H1 (cell line): ENCODE results near the gene ESR1. TPM values are rescaled to one million over a fixed set of nuclear protein-coding genes. Genes with fewer than 3 reads are reported as not detected.

Experiments used
- CTCF ChIA-PET: fragments of 300-600 bp; sonication (Branson Sonifier 250); formaldehyde crosslinking; loops from one replicate; lab custom pipeline; 2021; ENCODE audit not compliant: partially characterized antibody; lab: Charles Lee
- POLR2A ChIA-PET: fragments of 300-600 bp; sonication (Branson Sonifier 250); formaldehyde crosslinking; loops from one replicate; lab custom pipeline; 2021; ENCODE audit warnings: inconsistent platforms; ENCODE audit not compliant: partially characterized antibody; lab: Charles Lee
- DNase-seq, 2 experiments: peaks; one replicate each; pipeline versions ENCODE4 v3.0.0 to v3.0.0-alpha.2; 2010 to 2022; ENCODE audit warnings: low spot score in 2 of 2, low read depth in 1 of 2, mixed read lengths in 1 of 2
- FAIRE-seq: peaks from 2 replicates; lab custom pipeline; 2011; peaks lifted over from hg19 to GRCh38; lab: Jason Lieb, UNC
- H2AFZ ChIP-seq: 2 replicates; pipeline ENCODE4 v1.8.1; 2012; ENCODE audit warnings: low read length, inconsistent platforms
- H2AK5ac ChIP-seq: 2 replicates; pipeline ENCODE4 v1.6.1; 2013; ENCODE audit warnings: low read depth, low read length
- H2BK120ac ChIP-seq: replicated peaks from 2 replicates; pipeline ENCODE3; 2013; ENCODE audit warnings: low read depth, low read length, inconsistent platforms
- H2BK12ac ChIP-seq: 2 replicates; pipeline ENCODE4 v1.6.1; 2013; ENCODE audit warnings: low read depth, low read length
- H2BK15ac ChIP-seq: 2 replicates; pipeline ENCODE4 v1.6.1; 2013; ENCODE audit warnings: low read length
- H2BK20ac ChIP-seq: 2 replicates; pipeline ENCODE4 v1.6.1; 2013; ENCODE audit warnings: low read length
- H2BK5ac ChIP-seq: 2 replicates; pipeline ENCODE4 v1.6.1; 2013; ENCODE audit warnings: low read depth, low read length
- H3K14ac ChIP-seq: 2 replicates; pipeline ENCODE4 v1.6.1; 2013; ENCODE audit warnings: inconsistent platforms; ENCODE audit not compliant: insufficient read length
- H3K18ac ChIP-seq: 2 replicates; pipeline ENCODE4 v1.6.1; 2013; ENCODE audit warnings: low read length; ENCODE audit errors: extremely low read depth
- H3K23ac ChIP-seq: 2 replicates; pipeline ENCODE4 v1.6.1; 2013; ENCODE audit warnings: inconsistent platforms; ENCODE audit not compliant: insufficient read length
- H3K23me2 ChIP-seq: 2 replicates; pipeline ENCODE4 v1.6.1; 2013; ENCODE audit warnings: low read depth, low read length
- H3K27ac ChIP-seq: 2 replicates; pipeline ENCODE4 v1.6.1; 2011; ENCODE audit warnings: low read depth, low read length, inconsistent platforms
- H3K27me3 ChIP-seq, 4 experiments: replicated peaks in 1 of 4; 1 replicate in 1 of 4; 2 replicates in 3 of 4; pipeline versions ENCODE4 v1.6.1 to v1.8.1; 2011 to 2013; ENCODE audit warnings: low read length in 3 of 4, mild to moderate bottlenecking in 3 of 4, inconsistent platforms in 2 of 4, mixed read lengths in 2 of 4, moderate library complexity in 1 of 4; ENCODE audit not compliant: control insufficient read depth in 3 of 4, insufficient read depth in 3 of 4; ENCODE audit errors: extremely low read depth in 1 of 4
- H3K36me3 ChIP-seq, 4 experiments: 2 replicates each; pipeline versions ENCODE4 v1.6.1 to v1.8.1; 2011 to 2013; ENCODE audit warnings: mild to moderate bottlenecking in 4 of 4, low read length in 3 of 4, moderate library complexity in 2 of 4, control low read depth in 1 of 4, inconsistent platforms in 1 of 4; ENCODE audit not compliant: insufficient read depth in 4 of 4, control insufficient read depth in 2 of 4
- H3K4ac ChIP-seq: replicated peaks from 2 replicates; pipeline ENCODE3; 2013; ENCODE audit warnings: low read length, low read depth, mixed read lengths, inconsistent platforms; ENCODE audit not compliant: insufficient read length
- H3K4me1 ChIP-seq, 4 experiments: replicated peaks in 1 of 4; 1 replicate in 1 of 4; 2 replicates in 3 of 4; pipeline versions ENCODE4 v1.6.1 to v1.8.1; 2011 to 2013; ENCODE audit warnings: low read length in 3 of 4, inconsistent platforms in 2 of 4, mixed read lengths in 1 of 4; ENCODE audit not compliant: insufficient read depth in 4 of 4, control insufficient read depth in 3 of 4
- H3K4me2 ChIP-seq, 2 experiments: 2 replicates each; pipeline versions ENCODE4 v1.6.1 to v1.8.1; 2011 to 2013; ENCODE audit warnings: low read depth in 2 of 2, low read length in 2 of 2, control low read depth in 1 of 2, inconsistent platforms in 1 of 2, mild to moderate bottlenecking in 1 of 2; ENCODE audit not compliant: insufficient read depth in 1 of 2
- H3K4me3 ChIP-seq, 4 experiments: fragments of 200-600, 300-600 bp in 1 of 4; sonication (generic), shearing (Covaris generic), sonication (Bioruptor Twin) in 1 of 4; 2 replicates each; pipeline versions ENCODE4 v1.5.1 to v1.8.1; 2011 to 2016; ENCODE audit warnings: low read length in 4 of 4, low read depth in 3 of 4, control low read depth in 2 of 4, inconsistent platforms in 2 of 4, mild to moderate bottlenecking in 2 of 4, mixed read lengths in 1 of 4, moderate library complexity in 1 of 4; ENCODE audit not compliant: insufficient read depth in 2 of 4; ENCODE audit errors: extremely low read depth in 1 of 4
- H3K56ac ChIP-seq: replicated peaks from 2 replicates; pipeline ENCODE3; 2013; ENCODE audit warnings: low read depth, mild to moderate bottlenecking, mixed read lengths, low read length, inconsistent platforms; ENCODE audit not compliant: insufficient read length
- H3K79me1 ChIP-seq: 2 replicates; pipeline ENCODE4 v1.6.1; 2013; ENCODE audit warnings: low read depth, low read length, control low read depth
- H3K79me2 ChIP-seq, 2 experiments: 2 replicates each; pipeline versions ENCODE4 v1.6.1 to v1.8.1; 2012 to 2013; ENCODE audit warnings: low read length in 2 of 2, mild to moderate bottlenecking in 2 of 2, inconsistent platforms in 1 of 2; ENCODE audit not compliant: insufficient read depth in 2 of 2, control insufficient read depth in 1 of 2
- H3K9ac ChIP-seq, 4 experiments: replicated peaks in 1 of 4; 1 replicate in 1 of 4; 2 replicates in 3 of 4; pipeline versions ENCODE4 v1.6.1 to v1.8.1; 2011 to 2013; ENCODE audit warnings: low read depth in 3 of 4, low read length in 3 of 4, control low read depth in 2 of 4, mild to moderate bottlenecking in 2 of 4, moderate library complexity in 2 of 4, inconsistent platforms in 1 of 4; ENCODE audit errors: extremely low read depth in 1 of 4
- H3K9me3 ChIP-seq, 2 experiments: 2 replicates each; pipeline versions ENCODE4 v1.6.1 to v1.8.1; 2012 to 2013; ENCODE audit warnings: mild to moderate bottlenecking in 2 of 2, moderate library complexity in 2 of 2, control low read depth in 1 of 2, inconsistent platforms in 1 of 2, low read depth in 1 of 2, low read length in 1 of 2, mixed read lengths in 1 of 2; ENCODE audit not compliant: insufficient read depth in 2 of 2
- H4K20me1 ChIP-seq, 2 experiments: replicated peaks in 1 of 2; 2 replicates each; pipeline versions ENCODE3 to v1.8.1; 2011 to 2013; ENCODE audit warnings: inconsistent platforms in 2 of 2, low read length in 2 of 2, mild to moderate bottlenecking in 1 of 2; ENCODE audit not compliant: insufficient read depth in 2 of 2, control insufficient read depth in 1 of 2
- H4K5ac ChIP-seq: 2 replicates; pipeline ENCODE4 v1.6.1; 2013; ENCODE audit warnings: low read length, low read depth, mixed read lengths, inconsistent platforms; ENCODE audit not compliant: insufficient read length
- H4K8ac ChIP-seq: 2 replicates; pipeline ENCODE4 v1.8.0; 2013; ENCODE audit warnings: mild to moderate bottlenecking, moderate library complexity, low read length, inconsistent platforms; ENCODE audit not compliant: insufficient read depth; ENCODE audit errors: extremely low read depth
- H4K91ac ChIP-seq: replicated peaks from 2 replicates; pipeline ENCODE3; 2013; ENCODE audit warnings: low read length, mixed read lengths, inconsistent platforms; ENCODE audit not compliant: insufficient read length
- POLR2A ChIP-seq, 2 experiments: IDR thresholded peaks; 1 replicate in 1 of 2; 2 replicates in 1 of 2; pipeline ENCODE4 v1.6.1; 2011; ENCODE audit warnings: low read depth in 2 of 2, low read length in 2 of 2, mild to moderate bottlenecking in 2 of 2; ENCODE audit errors: control extremely low read depth in 1 of 2
- USF2 ChIP-seq: IDR thresholded peaks from 2 replicates; pipeline ENCODE4 v1.6.1; 2011; ENCODE audit warnings: low read length, improper control_type of control experiment
- WGBS, 2 experiments: shearing (Covaris generic) in 1 of 2; methylation state at CpG; one replicate each; pipeline versions ENCODE4 v1.1.6 to v1.1.7; 2013 to 2015; ENCODE audit warnings: low lambda C conversion rate in 2 of 2, mixed read lengths in 2 of 2, inconsistent platforms in 1 of 2, low coverage in 1 of 2, missing lambda C conversion rate in 1 of 2; ENCODE audit not compliant: insufficient replicate concordance in 2 of 2, insufficient coverage in 1 of 2, insufficient read length in 1 of 2; ENCODE audit errors: extremely low coverage in 1 of 2, missing lambda C conversion rate in 1 of 2; 5-methylcytosine and 5-hydroxymethylcytosine counted together
- polyA plus RNA-seq, 7 experiments: library from polyadenylated mRNA; depleted of rRNA in 3 of 7; stranded (reverse) in 5 of 7; unstranded in 2 of 7; fragments of >200 nt in 5 of 7; fragments of 200-250 nt in 2 of 7; gene quantifications; 1 replicate in 5 of 7; 2 replicates in 1 of 7; 4 replicates in 1 of 7; pipeline versions ENCODE4 v1.2.1 to v1.2.3, GENCODE V29; 2011 to 2013; ENCODE audit warnings: missing spikeins in 2 of 7, mixed read lengths in 2 of 7
- total RNA-seq: library from RNA; stranded (reverse); fragmentation: NEBNext Ultra II Directional; extraction: Animal tissue kit (Norgen Biotek cat#: 25700); gene quantifications from 2 replicates; pipeline ENCODE4 v1.2.1, GENCODE V29; 2021

ESR1 gene
- total and polyA plus RNA-seq, 2 of the 8 experiments (the other 6 are each of a cell fraction or from before 2014, with no cell fraction given) = 0.03 to 0.17 TPM

- Histone ChIP-seq H2BK5ac (no peak overlapping the region), H2BK15ac (no peak overlapping the region), H3K23me2 (no peaks in the 10 kb centered on the region), H3K4ac (no peak overlapping the region), H2BK120ac (no peak overlapping the region), H3K18ac (no peak overlapping the region), H4K91ac (no peak overlapping the region), H3K4me2 (no peak overlapping the region), H3K27me3 (no peaks in the 10 kb centered on the region), H3K27ac (no peak overlapping the region), H4K5ac (no peak overlapping the region), H2AFZ (no peak overlapping the region), H3K9ac (no peak overlapping the region), H2BK20ac (no peak overlapping the region), H3K14ac (no peak overlapping the region), H4K20me1 (no peaks in the 10 kb centered on the region), H3K4me1 (no peaks in the 10 kb centered on the region), H3K56ac (no peak overlapping the region), H3K79me2 (no peaks in the 10 kb centered on the region), H3K9me3 (no peaks in the 10 kb centered on the region), H4K8ac (no peak overlapping the region), H2BK12ac (no peak overlapping the region), H3K79me1 (no peaks in the 10 kb centered on the region), H3K36me3 (no peaks in the 10 kb centered on the region), H3K4me3 (no peak overlapping the region), H3K23ac (no peak overlapping the region), H2AK5ac (no peak overlapping the region)
- DNase-seq (no peak), FAIRE-seq (no peak)
- WGBS, 2 experiments = 85% methylated on average over 1 of the region's 1 CpG; no CpG with 5 or more reads in 1 of the 2 experiments
- POLR2A ChIA-PET = no interaction called here
- CTCF ChIA-PET = interaction anchor here (0.6 to 0.7 kb wide), 2 partner anchors 89 to 327 kb away, joined by 3 to 4 read pairs; no protein-coding TSS in a partner anchor
- TF ChIP-seq USF2 = no peak
- no peak for TF ChIP-seq POLR2A (IDR thresholded peaks at IDR 0.05; ENCODE audit: control extremely low read depth in 1 of 2, low read depth in 2 of 2, low read length in 2 of 2)
Measured at GRCh38 chr6:151881231-151881630, 73.7 kb downstream of the ESR1 start.
